ENCODE results near the gene CORO2B. TPM values are rescaled to one million over a fixed set of nuclear protein-coding genes. Genes with fewer than 3 reads are reported as not detected.

The CORO2B gene
- total RNA-seq, 1 donor from 2014 or later = 8.5 TPM

Other genes starting within 250 kb of the CORO2B start
- gene ITGA11, start 146.8 kb upstream of the CORO2B start, total RNA-seq = 32.6 TPM
- 134 TPM for gene ANP32A, start 241.9 kb downstream of the CORO2B start, total RNA-seq

Data from Right ventricle myocardium inferior (tissue), 1 donor.